SH-SY5Y (cell line): ENCODE measurements around the gene KYAT1.

Source experiments
- GATA2 ChIP-seq: IDR thresholded peaks from 2 replicates; pipeline ENCODE4 v1.6.1; 2011; ENCODE audit warnings: mild to moderate bottlenecking, low read depth, low read length
- GATA3 ChIP-seq: IDR thresholded peaks from 2 replicates; pipeline ENCODE4 v1.6.1; 2011; ENCODE audit warnings: low read depth, mild to moderate bottlenecking, low read length, moderate library complexity

DNA sequence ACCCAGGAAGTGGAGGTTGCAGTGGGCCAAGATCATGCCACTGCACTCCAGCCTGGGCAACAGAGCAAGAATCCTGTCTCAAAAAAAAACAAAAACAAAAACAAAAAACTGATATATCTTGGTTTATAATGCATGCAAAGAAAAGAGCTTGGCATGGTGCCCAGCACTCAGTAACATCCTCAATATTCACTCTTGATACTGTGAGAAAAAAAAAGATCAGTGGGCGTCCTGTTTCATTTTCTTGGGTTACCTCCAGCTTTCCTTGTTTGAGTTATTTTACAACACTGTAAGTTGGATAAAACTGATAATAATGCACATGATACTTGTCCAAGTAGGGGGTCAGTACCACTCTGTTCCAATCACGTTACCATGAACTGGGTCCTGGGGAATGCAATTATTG lies 46.9 kb upstream of the KYAT1 start:
- TF ChIP-seq GATA2 (no peak), GATA3 (no peak)
